ENCODE measurements around the gene GLRX5. TPM values are rescaled to one million over a fixed set of nuclear protein-coding genes. Genes with fewer than 3 reads are reported as not detected.

GLRX5 gene
- total RNA-seq, 1 experiment from 2014 or later, result 68.8 TPM

DNA sequence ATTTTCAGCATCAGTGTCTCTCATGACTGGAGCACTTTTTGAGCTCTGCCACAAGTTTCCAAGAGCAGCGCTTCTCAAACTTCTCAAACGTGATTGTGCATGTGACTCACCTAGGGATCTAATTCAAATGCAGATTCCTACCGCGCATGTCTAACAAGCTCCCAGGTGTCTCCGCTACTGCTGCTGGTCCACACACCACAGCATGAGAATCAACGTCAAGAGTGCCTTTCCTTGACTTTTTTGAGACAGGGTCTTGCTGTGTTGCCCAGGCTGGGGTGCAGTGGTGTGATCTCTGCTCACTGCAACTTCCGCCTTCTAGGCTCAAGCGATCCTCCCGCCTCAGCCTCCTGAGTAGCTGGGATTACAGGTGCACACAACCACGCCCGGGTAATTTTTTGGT, 22.4 kb downstream of the GLRX5 start:
- H3K36me3 ChIP-seq (ENCODE audit: insufficient read depth, low read length, poor library complexity, severe bottlenecking), result no peaks in the 10 kb centered on the region
- no peaks in the 10 kb centered on the region for H3K4me1 ChIP-seq (ENCODE audit: insufficient read depth, low read length, poor library complexity, severe bottlenecking)
- POLR2A ChIA-PET (ENCODE audit: low non-redundant PET), result no interaction called here
- no peaks in the 10 kb centered on the region for H3K27me3 ChIP-seq (replicated peaks; ENCODE audit: insufficient read depth, low read depth, low read length, poor library complexity)
- H3K27ac ChIP-seq (ENCODE audit: low read depth, low read length, poor library complexity, severe bottlenecking), result no peak overlapping the region
- TF ChIP-seq, protein P1, sequence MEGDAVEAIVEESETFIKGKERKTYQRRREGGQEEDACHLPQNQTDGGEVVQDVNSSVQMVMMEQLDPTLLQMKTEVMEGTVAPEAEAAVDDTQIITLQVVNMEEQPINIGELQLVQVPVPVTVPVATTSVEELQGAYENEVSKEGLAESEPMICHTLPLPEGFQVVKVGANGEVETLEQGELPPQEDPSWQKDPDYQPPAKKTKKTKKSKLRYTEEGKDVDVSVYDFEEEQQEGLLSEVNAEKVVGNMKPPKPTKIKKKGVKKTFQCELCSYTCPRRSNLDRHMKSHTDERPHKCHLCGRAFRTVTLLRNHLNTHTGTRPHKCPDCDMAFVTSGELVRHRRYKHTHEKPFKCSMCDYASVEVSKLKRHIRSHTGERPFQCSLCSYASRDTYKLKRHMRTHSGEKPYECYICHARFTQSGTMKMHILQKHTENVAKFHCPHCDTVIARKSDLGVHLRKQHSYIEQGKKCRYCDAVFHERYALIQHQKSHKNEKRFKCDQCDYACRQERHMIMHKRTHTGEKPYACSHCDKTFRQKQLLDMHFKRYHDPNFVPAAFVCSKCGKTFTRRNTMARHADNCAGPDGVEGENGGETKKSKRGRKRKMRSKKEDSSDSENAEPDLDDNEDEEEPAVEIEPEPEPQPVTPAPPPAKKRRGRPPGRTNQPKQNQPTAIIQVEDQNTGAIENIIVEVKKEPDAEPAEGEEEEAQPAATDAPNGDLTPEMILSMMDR (conservative IDR thresholded peaks at IDR 0.05; ENCODE audit: low read depth, low read length), result no peak
- intact Hi-C loops (cut with micrococcal nuclease; ENCODE audit: unreplicated experiment), result no loop called here
- H3K4me3 ChIP-seq (ENCODE audit: low read depth, low read length, poor library complexity, severe bottlenecking), result no peak overlapping the region
- H3K9me3 ChIP-seq (ENCODE audit: low read depth, low read length, poor library complexity, severe bottlenecking), result no peaks in the 10 kb centered on the region
- BruUV-seq (replicated peaks), result no TSS peak
- CTCF ChIA-PET, result no interaction called here
- DNase-seq (ENCODE audit: low spot score), result no peak

DNA sequence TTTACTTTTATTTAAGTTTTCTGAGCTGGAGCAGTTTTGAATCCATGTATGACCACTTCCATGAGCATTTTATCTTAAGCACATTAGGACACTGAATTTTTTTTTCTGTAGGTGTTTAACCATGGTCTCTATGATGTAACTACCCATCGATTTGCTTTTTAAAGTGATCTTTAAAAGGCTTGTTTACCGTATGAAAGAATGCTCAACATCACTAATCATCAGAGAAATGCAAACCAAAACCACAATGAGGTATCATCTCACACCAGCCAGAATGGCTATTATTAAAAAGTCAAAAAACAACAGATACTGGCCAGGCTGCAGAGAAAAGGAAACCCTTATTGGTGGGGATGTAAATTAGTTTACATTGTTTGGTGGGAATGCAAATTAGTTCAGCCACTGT, 23.0 kb downstream of the GLRX5 start:
- no peaks in the 10 kb centered on the region for H3K27me3 ChIP-seq (replicated peaks; ENCODE audit: insufficient read depth, low read depth, low read length, poor library complexity)
- TF ChIP-seq EZH2 (IDR thresholded peaks at IDR 0.05; ENCODE audit: borderline replicate concordance, low read depth, low read length, poor library complexity, severe bottlenecking), result no peak
- TF ChIP-seq, protein P1 (conservative IDR thresholded peaks at IDR 0.05; ENCODE audit: low read depth, low read length), result no peak
- ChIA-PET CTCF (no interaction called here), POLR2A (ENCODE audit: low non-redundant PET) (no interaction called here)
- intact Hi-C loops (cut with micrococcal nuclease; ENCODE audit: unreplicated experiment), result no loop called here
- no peak overlapping the region for H3K4me3 ChIP-seq (ENCODE audit: low read depth, low read length, poor library complexity, severe bottlenecking)
- H3K9me3 ChIP-seq (ENCODE audit: low read depth, low read length, poor library complexity, severe bottlenecking), result no peaks in the 10 kb centered on the region
- BruUV-seq (replicated peaks), result no TSS peak
- H3K36me3 ChIP-seq (ENCODE audit: insufficient read depth, low read length, poor library complexity, severe bottlenecking), result no peaks in the 10 kb centered on the region
- no peaks in the 10 kb centered on the region for H3K4me1 ChIP-seq (ENCODE audit: insufficient read depth, low read length, poor library complexity, severe bottlenecking)
- no peak overlapping the region for H3K27ac ChIP-seq (ENCODE audit: low read depth, low read length, poor library complexity, severe bottlenecking)
- no peak for DNase-seq (ENCODE audit: low spot score)

DNA sequence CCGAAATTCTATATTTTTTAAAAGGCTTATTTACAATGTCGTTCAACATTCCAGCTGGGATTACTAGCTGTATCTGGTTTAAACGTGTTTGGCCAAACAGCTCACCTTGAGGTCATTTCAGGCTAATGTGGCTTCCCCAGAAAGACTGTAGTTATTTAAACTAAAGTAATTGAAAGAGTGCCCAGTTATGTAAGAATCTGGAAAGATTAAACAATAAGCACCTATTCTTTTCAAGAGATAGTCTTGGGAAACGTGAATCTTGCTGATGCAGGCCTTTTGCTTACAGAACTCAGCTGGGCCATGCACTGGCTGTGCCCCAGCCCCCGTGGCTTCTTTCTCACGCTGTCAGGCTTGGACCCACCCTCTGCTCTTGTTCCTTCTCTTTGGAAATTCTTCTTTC, 24.4 kb downstream of the GLRX5 start:
- POLR2A ChIA-PET (ENCODE audit: low non-redundant PET), result no interaction called here
- TF ChIP-seq EZH2 (IDR thresholded peaks at IDR 0.05; ENCODE audit: borderline replicate concordance, low read depth, low read length, poor library complexity, severe bottlenecking), result no peak
- TF ChIP-seq, protein P1 (conservative IDR thresholded peaks at IDR 0.05; ENCODE audit: low read depth, low read length), result no peak
- no peaks in the 10 kb centered on the region for H3K4me1 ChIP-seq (ENCODE audit: insufficient read depth, low read length, poor library complexity, severe bottlenecking)
- H3K4me3 ChIP-seq (ENCODE audit: low read depth, low read length, poor library complexity, severe bottlenecking), result no peak overlapping the region
- no peaks in the 10 kb centered on the region for H3K36me3 ChIP-seq (ENCODE audit: insufficient read depth, low read length, poor library complexity, severe bottlenecking)
- no peak for DNase-seq (ENCODE audit: low spot score)
- intact Hi-C loops (cut with micrococcal nuclease; ENCODE audit: unreplicated experiment), result no loop called here
- H3K27ac ChIP-seq (ENCODE audit: low read depth, low read length, poor library complexity, severe bottlenecking), result no peak overlapping the region
- no peaks in the 10 kb centered on the region for H3K9me3 ChIP-seq (ENCODE audit: low read depth, low read length, poor library complexity, severe bottlenecking)
- no peaks in the 10 kb centered on the region for H3K27me3 ChIP-seq (replicated peaks; ENCODE audit: insufficient read depth, low read depth, low read length, poor library complexity)
- CTCF ChIA-PET, result interaction anchor here (0.6 to 1.2 kb wide), 4 partner anchors 215 to 577 kb away, joined by 3 to 9 read pairs (median 7); no protein-coding TSS in a partner anchor
- no TSS peak for BruUV-seq (replicated peaks)
